Measurements from ENCODE around the gene LIX1L. TPM values are rescaled to one million over a fixed set of nuclear protein-coding genes. Genes with fewer than 3 reads are reported as not detected.

Gene LIX1L
- total and polyA plus RNA-seq, 2 of the 4 experiments (the other 2 are of a cell fraction): 14.7 to 28.8 TPM

- peak within 1 kb of the TSS; percentile 41; the same call in 1 of the 2 replicates for H2BK20ac ChIP-seq (ENCODE audit: low read depth, low read length)
- H2BK5ac ChIP-seq (ENCODE audit: low read depth, low read length, poor library complexity, severe bottlenecking): peak within 1 kb of the TSS; percentile 75
- peak within 1 kb of the TSS; percentile 62; the same call in 1 of the 3 replicates for H2BK15ac ChIP-seq (ENCODE audit: low read depth, low read length)
- peak within 1 kb of the TSS; percentile 46 for H3K18ac ChIP-seq (ENCODE audit: low read depth, low read length)
- peak within 1 kb of the TSS; percentile 88 for H3K4me2 ChIP-seq (ENCODE audit: low read depth, low read length)
- POLR2A ChIA-PET (ENCODE audit: unreplicated experiment): interaction anchor here (0.6 to 1.1 kb wide), 2 partner anchors 37 to 41 kb away, joined by 3 to 4 read pairs; partner anchors contain the start of gene RBM8A
- TF ChIP-seq MAZ (IDR thresholded peaks at IDR 0.05; ENCODE audit: borderline replicate concordance, low read depth, low read length): peak; percentile 61; the same call in 1 of the 2 replicates
- TF ChIP-seq RFX5 (IDR thresholded peaks at IDR 0.05; ENCODE audit: low read depth, low read length): no peak
- peaks cover 28% of the 10 kb centered on the region for H3K4me1 ChIP-seq (ENCODE audit: control insufficient read depth, insufficient read depth, low read length)
- H3K23ac ChIP-seq (ENCODE audit: low read depth, low read length): peak within 1 kb of the TSS; percentile 96
- peak within 1 kb of the TSS; percentile 45 for H2AK9ac ChIP-seq (replicated peaks; ENCODE audit: low read depth, low read length, poor library complexity)
- H4K8ac ChIP-seq (ENCODE audit: low read depth in 2 of 2, low read length in 2 of 2): peak within 1 kb of the TSS; percentile 79 to 95
- peak within 1 kb of the TSS; percentile 61 for H3K4me3 ChIP-seq (ENCODE audit: insufficient read depth, low read depth, low read length)
- H3K27me3 ChIP-seq (ENCODE audit: control insufficient read depth, insufficient read depth, low read length): no peaks in the 10 kb centered on the region
- H2AFZ ChIP-seq (replicated peaks; ENCODE audit: low read length, poor library complexity): peak within 1 kb of the TSS; percentile 92
- H3K9ac ChIP-seq (ENCODE audit: low read depth, low read length): peak within 1 kb of the TSS; percentile 83
- H4K20me1 ChIP-seq (ENCODE audit: insufficient read depth, low read length): no peaks in the 10 kb centered on the region
- H3K14ac ChIP-seq (replicated peaks; ENCODE audit: low read depth, low read length): peak within 1 kb of the TSS; percentile 98
- BruUV-seq (replicated peaks): no TSS peak
- peaks cover 2% of the 10 kb centered on the region for H3K9me3 ChIP-seq (ENCODE audit: control insufficient read depth, insufficient read depth, low read length)
- peak within 1 kb of the TSS; percentile 92 for H2AK5ac ChIP-seq (ENCODE audit: low read depth, low read length)
- H3K79me1 ChIP-seq (ENCODE audit: low read depth in 1 of 2, low read length in 2 of 2): peaks cover 0 to 44% of the 10 kb centered on the region in 2 experiments; a peak in 3 of 4 replicates
- H3K56ac ChIP-seq (ENCODE audit: extremely low read depth, insufficient read depth, low read length): peak within 1 kb of the TSS; percentile 86
- peak within 1 kb of the TSS; percentile 76 for H3K27ac ChIP-seq (ENCODE audit: insufficient read depth, low read length)
- peak within 1 kb of the TSS; percentile 81 for H4K91ac ChIP-seq (ENCODE audit: insufficient read depth, low read depth, low read length)
- CTCF ChIA-PET: interaction anchor here (0.8 to 2.2 kb wide), 4 partner anchors 13 to 73 kb away, joined by 3 to 18 read pairs (median 4); partner anchors contain the start of gene RBM8A
- in situ Hi-C loops (cut with MboI; ENCODE audit: low sequenced_read_pairs): loop anchor here (5.0 kb wide), 1 partner anchor 47 kb away; the partner anchor contains the start of gene PEX11B
- peak within 1 kb of the TSS; percentile 93 for H3K4ac ChIP-seq (ENCODE audit: low read depth, low read length)
- WGBS, 2 experiments (ENCODE audit: extremely low coverage in 2 of 2, insufficient read length in 1 of 2): 2% methylated on average over 11 of the region's 37 CpGs; no CpG with 5 or more reads in 1 of the 2 experiments
- H3K36me3 ChIP-seq (ENCODE audit: control insufficient read depth, insufficient read depth, low read length): no peaks in the 10 kb centered on the region
- DNase-seq (peak; percentile 89), ATAC-seq (ENCODE audit: low read depth) (peak; percentile 86)
- H3K9me1 ChIP-seq (ENCODE audit: insufficient read depth, low read length): peaks cover 10% of the 10 kb centered on the region
- intact Hi-C loops (cut with micrococcal nuclease): loop anchor here (1.0 to 2.0 kb wide), 3 partner anchors 13 to 38 kb away; partner anchors contain the start of genes RBM8A and TXNIP
- dilution Hi-C loops (cut with HindIII; ENCODE audit: low sequenced_read_pairs, unreplicated experiment): no loop called here
- peak within 1 kb of the TSS; percentile 82 for H4K5ac ChIP-seq (ENCODE audit: low read depth, low read length)
- peak within 1 kb of the TSS; percentile 80 for H2BK120ac ChIP-seq (ENCODE audit: low read depth, low read length)
Observed at GRCh38 chr1:145964328-145965118, 6.7 kb upstream of the LIX1L start, which contains the start of the genes ANKRD34A and POLR3GL. ANKRD34A (minus strand) TSS chr1:145964575; CDS start chr1:145961759, 2,816 bp downstream. POLR3GL (plus strand) TSS chr1:145964690; CDS start chr1:145974866, 10,176 bp downstream.

All from IMR-90 (cell line).